ENCODE measurements around the gene PSG4.
"Not testable (repeated sequence)": the region's sequence is repeated elsewhere in the genome, so short reads cannot be mapped to it uniquely, and the experiment has no call there.

GRCh38 chr19:43165906-43166305 is 39.5 kb downstream of the PSG4 start:
- not testable (repeated sequence) for TF ChIP-seq CTCF, POLR2A (IDR thresholded peaks at IDR 0.05)
